OCI-LY7 (cell line): Measurements from ENCODE around the gene GPSM1. TPM values are rescaled to one million over a fixed set of nuclear protein-coding genes. Genes with fewer than 3 reads are reported as not detected.

Experiments used
- BruUV-seq: library from RNA; stranded (reverse); fragments of 400-500 nt; replicated peaks from 2 replicates; lab custom pipeline; 2021; lab: Mats Ljungman, UMichigan
- CTCF ChIA-PET: fragments of 300-600 bp; sonication (Branson Sonifier 250); formaldehyde crosslinking; loops from one replicate; lab custom pipeline; 2022; ENCODE audit warnings: antibody characterized with exemption; ENCODE audit not compliant: unreplicated experiment; lab: Charles Lee
- POLR2A ChIA-PET: fragments of 300-600 bp; sonication (Branson Sonifier 250); formaldehyde crosslinking; loops from one replicate; lab custom pipeline; 2022; ENCODE audit warnings: antibody characterized with exemption; lab: Charles Lee
- DNase-seq: peaks from one replicate; pipeline ENCODE4 v3.0.0-alpha.2; 2015; ENCODE audit warnings: low spot score
- H2AFZ ChIP-seq: fragments of 200-600 bp; sonication (generic), shearing (Covaris generic); 2 replicates; pipeline ENCODE4 v1.6.1; 2014; ENCODE audit warnings: mild to moderate bottlenecking, antibody characterized with exemption, low read length, moderate library complexity
- H3K27ac ChIP-seq: fragments of 200-600 bp; sonication (generic); 2 replicates; pipeline ENCODE4 v1.5.1; 2014; ENCODE audit warnings: mixed run types, low read depth, mild to moderate bottlenecking, moderate library complexity, low read length, inconsistent platforms; ENCODE audit not compliant: poor library complexity, severe bottlenecking
- H3K36me3 ChIP-seq: fragments of 200-600 bp; sonication (generic); 2 replicates; pipeline ENCODE4 v1.6.1; 2014; ENCODE audit warnings: mild to moderate bottlenecking, antibody characterized with exemption, low read length, moderate library complexity, mixed read lengths; ENCODE audit not compliant: insufficient read depth
- H3K4me1 ChIP-seq: fragments of 200-600 bp; sonication (generic); 2 replicates; pipeline ENCODE4 v1.5.1; 2014; ENCODE audit warnings: mild to moderate bottlenecking, low read length; ENCODE audit not compliant: insufficient read depth, poor library complexity, severe bottlenecking
- H3K4me2 ChIP-seq: fragments of 200-600 bp; sonication (generic); 2 replicates; pipeline ENCODE4 v1.6.1; 2014; ENCODE audit warnings: mild to moderate bottlenecking, low read length
- H3K4me3 ChIP-seq: fragments of 200-600 bp; sonication (generic); 2 replicates; pipeline ENCODE4 v1.5.1; 2014; ENCODE audit warnings: mild to moderate bottlenecking, low read depth, low read length; ENCODE audit not compliant: poor library complexity, severe bottlenecking
- H3K79me2 ChIP-seq: fragments of 200-600 bp; sonication (generic); 2 replicates; pipeline ENCODE4 v1.6.1; 2016; ENCODE audit warnings: low read depth, mild to moderate bottlenecking, low read length, moderate library complexity, mixed read lengths; ENCODE audit not compliant: insufficient read depth
- H3K9me2 ChIP-seq: fragments of 200-600 bp; sonication (generic); 2 replicates; pipeline ENCODE4 v1.6.1; 2016; ENCODE audit warnings: mild to moderate bottlenecking, low read length, mixed read lengths; ENCODE audit not compliant: insufficient read depth
- H3K9me3 ChIP-seq: fragments of 200-600 bp; sonication (generic); 2 replicates; pipeline ENCODE4 v1.6.1; 2014; ENCODE audit warnings: mild to moderate bottlenecking, mixed run types, low read length, mixed read lengths
- H4K20me1 ChIP-seq: fragments of 200-600 bp; sonication (generic); 2 replicates; pipeline ENCODE4 v1.6.1; 2014; ENCODE audit warnings: mild to moderate bottlenecking, antibody characterized with exemption, low read length, moderate library complexity, mixed read lengths; ENCODE audit not compliant: insufficient read depth
- EZH2phosphoT487 ChIP-seq: fragments of 200-600 bp; sonication (generic); IDR thresholded peaks from 2 replicates; pipeline ENCODE4 v1.6.1; 2018; ENCODE audit warnings: low read depth, borderline replicate concordance, mild to moderate bottlenecking, mixed run types, antibody characterized with exemption, low read length, moderate library complexity, mixed read lengths
- intact Hi-C: fragments of 100-400 bp; cut with micrococcal nuclease; formaldehyde crosslinking; loops from one replicate; pipeline ENCODE4 v1.10.0; 2022; ENCODE audit not compliant: unreplicated experiment
- total RNA-seq, 2 experiments: library from RNA; depleted of rRNA in 1 of 2; stranded (reverse); fragments of >200 nt in 1 of 2; shearing (Covaris generic) in 1 of 2; gene quantifications; 2 replicates each; pipeline ENCODE4 v1.2.3, GENCODE V29; 2014 to 2022
- TF ChIP-seq, protein P1 (sequence below): fragments of 200-600 bp; sonication (generic); conservative IDR thresholded peaks from 2 replicates; pipeline ENCODE4 v1.5.1; 2014; ENCODE audit warnings: mild to moderate bottlenecking, antibody characterized with exemption, low read length, moderate library complexity, mixed read lengths

Gene GPSM1
- total RNA-seq, 2 experiments from 2014 or later: not detected

DNA sequence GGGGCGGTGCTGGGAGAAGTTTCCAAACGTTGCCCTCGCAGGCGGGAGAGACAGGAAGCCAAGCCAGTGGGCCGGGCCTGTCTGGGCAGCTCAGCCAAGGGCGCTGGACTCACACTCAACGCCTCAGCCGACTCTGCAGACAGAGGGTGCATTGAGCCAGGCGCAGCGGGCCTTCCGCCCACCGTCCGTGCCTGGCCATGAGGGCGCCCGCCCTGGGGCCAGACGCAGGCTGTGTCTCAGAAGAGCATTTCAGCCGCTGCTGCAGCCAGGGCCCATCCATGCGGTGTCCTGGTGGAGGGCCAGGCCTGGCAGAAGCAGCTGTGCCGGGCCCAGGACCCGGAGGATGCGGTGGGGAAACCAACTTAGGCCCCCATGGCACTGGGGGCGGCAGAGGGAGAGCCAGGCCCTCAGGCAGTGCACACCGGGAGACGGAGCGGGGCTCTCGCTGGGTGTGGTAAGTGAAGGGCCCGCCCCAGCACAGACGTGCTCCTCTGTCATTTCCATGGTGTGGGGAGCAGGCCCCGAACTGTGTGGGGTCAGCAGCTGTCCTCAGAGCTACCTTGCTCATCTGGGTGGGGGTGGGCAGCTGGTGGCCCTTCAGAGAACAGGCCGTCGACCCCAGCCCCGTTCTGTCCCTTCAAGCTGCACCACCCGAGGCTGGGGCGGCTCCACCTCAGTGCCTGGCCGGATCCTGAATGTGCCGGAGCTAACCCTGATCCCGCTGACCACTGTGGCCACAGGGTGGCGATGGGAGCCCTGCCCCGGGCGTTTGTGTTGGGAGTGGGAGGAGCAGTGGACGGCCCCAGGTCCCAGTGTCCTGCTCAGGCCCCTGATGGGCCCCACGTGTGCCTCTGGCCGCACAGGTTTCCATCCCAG, 18.2 kb downstream of the GPSM1 start:
- CTCF ChIA-PET: no interaction called here
- TF ChIP-seq EZH2phosphoT487: no peak
- TF ChIP-seq, protein P1, sequence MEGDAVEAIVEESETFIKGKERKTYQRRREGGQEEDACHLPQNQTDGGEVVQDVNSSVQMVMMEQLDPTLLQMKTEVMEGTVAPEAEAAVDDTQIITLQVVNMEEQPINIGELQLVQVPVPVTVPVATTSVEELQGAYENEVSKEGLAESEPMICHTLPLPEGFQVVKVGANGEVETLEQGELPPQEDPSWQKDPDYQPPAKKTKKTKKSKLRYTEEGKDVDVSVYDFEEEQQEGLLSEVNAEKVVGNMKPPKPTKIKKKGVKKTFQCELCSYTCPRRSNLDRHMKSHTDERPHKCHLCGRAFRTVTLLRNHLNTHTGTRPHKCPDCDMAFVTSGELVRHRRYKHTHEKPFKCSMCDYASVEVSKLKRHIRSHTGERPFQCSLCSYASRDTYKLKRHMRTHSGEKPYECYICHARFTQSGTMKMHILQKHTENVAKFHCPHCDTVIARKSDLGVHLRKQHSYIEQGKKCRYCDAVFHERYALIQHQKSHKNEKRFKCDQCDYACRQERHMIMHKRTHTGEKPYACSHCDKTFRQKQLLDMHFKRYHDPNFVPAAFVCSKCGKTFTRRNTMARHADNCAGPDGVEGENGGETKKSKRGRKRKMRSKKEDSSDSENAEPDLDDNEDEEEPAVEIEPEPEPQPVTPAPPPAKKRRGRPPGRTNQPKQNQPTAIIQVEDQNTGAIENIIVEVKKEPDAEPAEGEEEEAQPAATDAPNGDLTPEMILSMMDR: no peak
- intact Hi-C loops: no loop called here
- Histone ChIP-seq H3K4me2 (no peak overlapping the region), H3K79me2 (no peaks in the 10 kb centered on the region), H3K36me3 (no peaks in the 10 kb centered on the region), H2AFZ (no peak overlapping the region), H4K20me1 (no peaks in the 10 kb centered on the region), H3K27ac (no peak overlapping the region), H3K9me2 (no peaks in the 10 kb centered on the region), H3K4me1 (no peaks in the 10 kb centered on the region), H3K9me3 (no peaks in the 10 kb centered on the region), H3K4me3 (no peak overlapping the region)
- POLR2A ChIA-PET: no interaction called here
- no peak for DNase-seq
- no TSS peak for BruUV-seq

DNA sequence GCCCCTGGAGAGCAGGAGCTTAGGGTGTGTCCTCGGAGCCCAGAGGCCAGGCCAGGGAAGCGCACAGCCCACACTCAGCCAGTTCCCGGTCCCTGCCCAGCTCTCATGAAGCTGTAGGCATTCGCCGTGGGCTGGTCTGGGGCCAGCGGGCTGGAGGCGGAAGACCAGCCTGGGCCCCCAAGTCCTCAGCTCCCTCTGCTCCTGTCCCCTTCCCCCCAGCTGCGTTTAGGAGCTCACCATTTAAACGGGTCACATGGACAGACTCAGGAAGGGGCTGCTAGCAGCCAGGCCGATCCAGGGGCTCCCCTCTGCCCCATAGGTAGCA, 18.8 kb downstream of the GPSM1 start:
- no peak for TF ChIP-seq EZH2phosphoT487
- TF ChIP-seq, protein P1: no peak
- ChIA-PET POLR2A (interaction anchor here (0.6 kb wide), 1 partner anchor 24 kb away, joined by 3 read pairs; no protein-coding TSS in a partner anchor), CTCF (no interaction called here)
- no TSS peak for BruUV-seq
- H3K79me2 ChIP-seq: no peaks in the 10 kb centered on the region
- no peaks in the 10 kb centered on the region for H3K9me3 ChIP-seq
- H4K20me1 ChIP-seq: no peaks in the 10 kb centered on the region
- no peaks in the 10 kb centered on the region for H3K4me1 ChIP-seq
- H3K27ac ChIP-seq: no peak overlapping the region
- no peak overlapping the region for H3K4me3 ChIP-seq
- no peaks in the 10 kb centered on the region for H3K9me2 ChIP-seq
- H3K36me3 ChIP-seq: no peaks in the 10 kb centered on the region
- H3K4me2 ChIP-seq: no peak overlapping the region
- intact Hi-C loops: no loop called here
- H2AFZ ChIP-seq: no peak overlapping the region
- DNase-seq: no peak

DNA sequence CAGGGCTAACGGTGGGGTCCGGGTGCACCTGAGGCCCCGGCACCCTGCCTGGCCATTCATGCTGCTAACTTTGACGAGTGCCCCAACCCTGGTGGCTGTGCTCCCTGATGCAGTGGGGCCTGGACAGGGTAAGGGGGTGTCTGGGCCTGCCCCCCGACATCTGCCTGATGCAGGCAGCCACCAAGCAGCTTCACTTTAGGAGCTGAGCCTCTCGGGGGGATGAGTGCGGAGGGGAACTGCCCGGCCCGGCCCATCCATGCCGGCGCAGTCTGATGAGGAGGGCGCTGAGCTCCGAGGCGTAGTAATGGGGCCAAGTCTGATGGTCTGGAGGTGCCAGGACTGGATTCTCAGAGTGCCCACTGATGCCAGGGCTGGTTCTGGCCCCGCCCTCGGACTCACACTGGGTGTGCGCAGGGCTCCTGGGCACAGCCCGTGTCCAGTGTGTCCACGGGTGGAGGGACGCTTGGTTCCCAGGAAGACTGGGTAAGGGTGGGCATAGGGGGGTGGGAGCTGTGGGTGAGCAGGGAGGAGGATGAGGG, 19.7 kb downstream of the GPSM1 start:
- TF ChIP-seq EZH2phosphoT487: no peak
- TF ChIP-seq, protein P1: no peak
- Histone ChIP-seq H3K4me3 (no peak overlapping the region), H3K4me1 (no peaks in the 10 kb centered on the region), H4K20me1 (no peaks in the 10 kb centered on the region), H3K9me3 (no peaks in the 10 kb centered on the region), H2AFZ (no peak overlapping the region), H3K27ac (no peak overlapping the region), H3K79me2 (no peaks in the 10 kb centered on the region), H3K4me2 (no peak overlapping the region), H3K36me3 (no peaks in the 10 kb centered on the region), H3K9me2 (no peaks in the 10 kb centered on the region)
- no TSS peak for BruUV-seq
- ChIA-PET POLR2A (no interaction called here), CTCF (no interaction called here)
- no peak for DNase-seq
- intact Hi-C loops: no loop called here
